NCI-H1048 (cell line): Measurements from ENCODE around the gene CLDN14.
"Not testable (repeated sequence)": the region's sequence is repeated elsewhere in the genome, so short reads cannot be mapped to it uniquely, and the experiment has no call there.

Source experiments
- DNase-seq: peaks from one replicate; lab custom pipeline; 2025; lab: John Stamatoyannopoulos, UW

CLDN14 gene

DNA sequence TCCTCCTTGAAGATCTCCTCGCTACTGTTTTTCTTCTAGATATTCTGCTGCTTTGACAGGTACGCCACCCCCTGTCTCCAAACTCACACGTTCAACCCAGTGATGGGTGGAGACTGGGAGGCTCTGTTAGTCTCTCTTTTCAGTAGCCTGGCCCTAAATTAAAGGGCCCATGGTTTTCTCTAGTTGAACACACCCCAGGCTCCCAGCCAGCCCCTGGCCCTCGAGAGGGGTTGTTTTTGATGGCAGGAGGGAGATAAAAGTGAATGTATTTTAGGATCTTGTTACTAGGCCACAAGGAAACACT is 21.6 kb upstream of the CLDN14 start:
- no peak for DNase-seq

DNA sequence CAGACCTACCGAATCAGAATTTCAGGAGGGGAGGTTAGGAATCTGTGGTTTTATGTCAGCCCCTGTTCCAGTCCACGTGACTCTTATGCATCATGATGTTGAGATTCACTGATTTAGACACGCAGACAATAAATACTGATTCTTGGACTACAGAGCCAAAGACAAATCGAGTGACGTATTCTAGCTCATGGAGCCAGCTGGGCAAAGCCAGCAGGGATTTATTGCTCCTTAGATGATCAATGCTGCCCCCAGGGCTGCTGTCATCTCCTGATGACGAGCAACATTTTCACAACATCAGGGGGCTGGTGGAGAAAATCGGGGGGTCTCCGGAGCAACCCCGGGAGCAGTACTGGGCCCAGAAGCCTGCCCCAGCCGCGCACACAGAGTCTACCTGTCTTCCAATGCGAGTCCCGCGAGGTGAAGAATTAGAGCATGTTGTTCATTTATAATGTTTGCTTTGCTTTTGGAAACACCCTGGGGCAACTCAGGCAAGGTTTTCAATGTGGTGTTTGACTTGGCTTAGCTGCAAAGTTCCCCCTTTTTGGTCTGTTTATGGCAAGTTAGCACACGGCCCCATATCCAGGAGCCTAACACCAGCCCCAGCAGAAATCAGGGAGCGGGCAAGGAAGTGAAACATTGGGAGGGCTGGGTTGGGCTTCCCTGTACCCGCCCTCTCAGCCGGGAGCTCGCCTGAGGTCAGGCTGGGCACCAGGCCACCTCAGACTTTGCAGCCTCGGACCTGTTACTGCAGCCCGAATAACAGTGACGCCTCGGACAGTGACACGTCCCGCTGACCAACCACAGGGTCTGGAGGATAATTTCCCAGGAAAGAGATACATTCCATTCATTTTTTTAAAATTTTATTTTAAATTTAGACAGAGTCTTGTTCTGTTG is 19.9 kb upstream of the CLDN14 start:
- no peak for DNase-seq

DNA sequence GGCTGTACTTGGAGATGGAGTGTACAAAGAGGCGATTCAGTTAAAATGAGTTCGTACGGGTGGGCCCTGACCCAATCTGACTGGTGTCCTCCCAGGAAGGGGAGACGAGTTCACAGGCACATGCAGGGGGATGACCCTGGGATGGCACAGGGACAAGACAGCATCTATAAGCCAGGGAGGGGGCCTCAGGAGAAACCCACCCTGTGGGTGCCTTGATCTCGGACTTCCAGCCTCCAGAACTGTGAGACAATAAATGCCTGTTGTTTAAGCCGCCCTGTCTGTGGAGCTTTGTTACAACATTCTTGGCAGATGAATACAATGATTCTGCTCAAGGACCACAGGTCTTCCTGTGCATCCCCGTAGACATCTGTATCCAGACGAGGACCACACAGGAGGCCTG is 14.6 kb upstream of the CLDN14 start:
- DNase-seq, result no peak

DNA sequence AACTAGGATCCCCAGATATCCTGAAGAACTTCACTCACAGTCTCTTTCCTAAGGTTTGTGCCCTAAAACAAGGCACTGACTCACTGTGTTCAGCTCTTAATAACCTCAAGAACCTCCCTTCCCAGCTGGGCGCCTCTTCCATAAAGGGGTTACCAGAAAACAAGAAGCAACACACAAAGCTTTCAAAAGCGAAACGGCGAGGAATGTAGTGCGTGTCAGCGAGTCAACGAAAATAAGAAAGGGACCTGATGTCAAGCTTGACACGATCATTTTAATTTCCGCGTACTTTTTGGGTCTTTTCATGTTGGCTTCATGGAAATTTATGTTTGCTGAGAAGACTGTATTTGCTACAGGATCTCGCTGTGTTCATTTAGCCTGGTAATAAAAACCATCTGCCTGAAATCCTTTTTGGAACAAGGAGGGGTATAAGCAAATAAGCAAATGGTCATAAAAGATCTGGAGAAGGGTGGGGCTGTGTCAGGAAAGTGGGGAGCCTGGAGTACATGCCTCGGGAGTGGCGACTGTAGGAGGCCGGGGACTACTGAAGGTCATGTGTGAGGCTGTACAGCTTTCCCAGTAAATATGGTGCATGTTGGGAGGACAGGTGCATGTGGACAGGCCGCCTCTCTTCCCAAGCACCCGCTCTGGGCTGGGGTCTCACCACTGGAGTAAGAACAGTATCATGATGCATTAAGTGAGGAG is 11.4 kb upstream of the CLDN14 start:
- DNase-seq, result no peak

DNA sequence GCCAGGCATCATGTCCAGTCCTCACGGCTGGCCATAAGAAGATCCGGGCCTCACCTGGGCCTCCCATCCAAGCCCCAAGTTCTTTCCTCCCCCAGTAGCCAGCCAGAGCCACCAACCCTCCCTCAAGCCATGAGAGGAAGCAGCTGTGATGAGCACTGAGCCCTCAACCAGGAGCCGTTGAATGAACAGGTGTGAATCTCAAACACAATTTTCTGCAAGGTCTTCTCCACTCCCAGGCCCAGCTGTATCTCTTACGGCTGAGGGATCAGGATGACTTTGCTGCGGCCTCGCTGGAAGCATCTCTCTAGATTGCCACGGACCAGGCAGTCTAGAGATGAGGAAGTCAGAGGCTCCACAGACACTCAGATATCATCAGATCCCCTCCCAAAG is 9.8 kb upstream of the CLDN14 start:
- DNase-seq, result no peak

DNA sequence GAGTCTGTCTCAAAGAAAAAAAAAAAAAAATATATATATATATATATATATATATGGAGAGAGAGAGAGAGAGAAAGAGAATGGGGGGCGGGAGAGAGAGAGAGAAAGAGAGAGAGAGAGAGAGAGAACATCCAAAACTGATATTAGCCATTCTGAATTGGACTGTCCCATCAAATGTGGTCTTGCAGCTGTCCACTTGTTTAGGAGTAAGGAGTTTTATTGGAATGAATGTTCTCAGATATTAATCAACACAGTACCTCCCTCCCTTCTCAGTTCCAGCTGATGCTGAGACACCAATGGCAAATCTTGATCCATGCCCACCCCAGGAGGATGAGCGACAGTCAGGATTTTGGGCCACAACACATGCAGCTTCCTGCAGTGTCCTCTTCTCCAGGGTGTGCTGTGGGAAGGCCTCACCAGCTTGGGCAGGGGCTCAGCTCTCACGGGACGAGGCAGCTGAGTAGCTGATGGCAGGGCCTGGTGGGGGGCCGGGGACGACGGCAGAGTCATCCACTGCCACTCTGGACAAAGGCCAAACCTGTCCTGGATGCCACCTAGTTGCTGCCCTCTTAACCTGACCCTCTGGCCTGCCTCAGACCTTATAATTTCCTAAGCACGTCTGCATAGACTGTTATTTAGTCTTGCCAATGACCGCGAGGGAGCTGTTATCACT is 9.3 kb upstream of the CLDN14 start:
- DNase-seq, result no peak

DNA sequence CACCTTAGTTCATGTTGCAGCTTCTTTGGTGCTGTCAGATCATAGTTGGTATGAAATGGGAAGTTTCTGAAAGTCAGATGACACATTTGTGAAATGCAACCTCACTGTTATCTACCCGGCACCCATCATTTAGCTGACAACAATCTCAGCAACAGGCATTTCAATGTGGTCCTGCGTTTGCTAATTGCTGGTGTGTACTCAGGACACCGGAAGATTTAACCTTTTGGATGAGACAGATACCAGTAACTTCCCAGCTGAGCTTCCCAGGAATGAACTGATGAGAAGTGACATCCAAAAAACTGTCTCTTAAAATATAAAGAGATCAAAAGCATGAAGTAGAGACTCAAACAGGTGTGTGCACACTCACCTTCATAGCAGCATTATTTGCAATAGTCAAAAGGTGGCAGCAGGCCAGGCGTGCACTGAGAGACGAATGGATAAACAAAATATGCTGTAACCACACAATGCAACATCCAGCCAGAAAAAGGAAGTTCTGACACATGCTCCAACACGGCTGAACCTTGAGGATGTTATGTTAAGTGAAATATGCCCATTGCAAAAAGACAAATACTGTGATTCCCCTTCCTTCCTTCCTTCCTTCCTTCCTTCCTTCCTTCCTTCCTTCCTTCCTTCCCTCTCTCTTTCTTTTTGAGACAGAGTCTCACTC is 7.9 kb upstream of the CLDN14 start:
- DNase-seq, result no peak

DNA sequence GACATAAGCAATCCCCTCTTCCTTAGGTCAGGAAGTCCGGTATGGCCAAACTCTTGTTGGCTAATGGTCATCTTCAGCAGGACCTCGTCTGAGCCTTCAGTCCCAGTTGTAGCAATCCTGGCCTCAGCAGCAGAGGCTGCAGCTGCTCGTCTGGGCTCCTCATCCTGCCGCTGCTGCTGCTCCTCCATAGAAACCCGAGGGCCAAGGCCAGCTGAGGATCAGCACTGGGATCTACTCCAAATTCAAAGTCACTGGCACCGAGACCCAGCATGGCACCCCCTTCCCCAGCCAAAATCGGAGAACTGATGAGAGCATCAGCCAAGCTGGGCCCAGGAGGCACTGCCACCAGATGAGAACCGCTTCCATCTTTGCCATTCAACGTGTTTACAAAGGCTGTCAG is 6.3 kb upstream of the CLDN14 start:
- DNase-seq, result no peak

DNA sequence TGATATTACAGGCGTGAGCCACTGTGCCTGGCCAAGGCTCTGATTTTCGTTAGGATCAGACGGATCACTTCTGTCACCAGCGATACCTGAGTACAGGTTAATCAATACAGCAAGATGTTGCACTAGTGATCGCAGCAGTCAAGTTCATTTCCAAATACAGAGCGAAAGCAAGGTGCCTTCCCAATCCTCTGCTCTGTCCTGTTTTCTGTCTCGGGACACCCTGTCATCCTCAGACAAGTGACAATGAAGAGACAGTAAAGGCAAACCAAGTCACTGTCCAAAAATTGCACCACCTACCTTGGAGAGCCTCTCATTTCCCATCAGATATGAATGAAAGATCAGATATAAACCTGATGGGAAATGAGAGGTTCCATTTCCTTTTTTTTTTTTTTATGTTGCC is 5.6 kb upstream of the CLDN14 start:
- no peak for DNase-seq

DNA sequence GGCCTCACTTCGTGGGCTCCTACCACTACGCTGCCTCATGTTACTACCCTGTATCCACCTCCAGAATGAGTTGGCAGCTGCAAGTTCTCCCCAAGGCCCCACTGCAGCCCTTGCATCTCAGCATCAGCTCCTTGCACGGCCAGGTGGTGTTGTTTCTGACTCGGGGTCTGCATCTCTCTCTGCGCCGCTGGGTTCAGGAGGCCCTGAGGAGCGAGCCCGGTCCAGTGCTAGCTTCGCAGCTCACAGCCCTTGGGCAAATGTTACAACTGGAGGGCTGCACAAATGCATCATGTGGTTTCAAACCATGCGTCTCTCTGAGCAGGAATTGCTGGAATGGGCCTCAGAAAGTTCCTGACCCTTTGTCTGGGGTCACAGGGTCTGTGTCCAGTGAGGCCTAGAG is 3.2 kb upstream of the CLDN14 start:
- no peak for DNase-seq

DNA sequence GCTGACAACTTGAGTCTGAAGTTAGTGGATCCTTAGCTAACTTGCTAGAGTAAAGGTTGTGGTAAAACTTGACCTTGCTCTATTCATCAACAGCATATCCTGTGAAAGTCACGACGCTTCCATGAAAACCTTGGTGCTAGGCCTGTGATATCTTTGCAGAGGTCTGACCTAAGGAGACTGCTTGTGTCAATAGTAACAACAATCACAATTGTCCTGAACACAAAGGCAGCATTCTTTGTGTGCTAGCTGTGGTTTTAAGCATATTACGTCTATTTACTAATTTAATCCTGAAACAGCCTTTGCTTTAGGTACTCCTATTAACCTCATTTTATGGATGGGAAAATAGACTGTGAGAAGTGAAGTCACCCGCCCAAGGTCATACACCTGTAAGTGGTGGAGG is 2.8 kb upstream of the CLDN14 start:
- DNase-seq, result no peak

DNA sequence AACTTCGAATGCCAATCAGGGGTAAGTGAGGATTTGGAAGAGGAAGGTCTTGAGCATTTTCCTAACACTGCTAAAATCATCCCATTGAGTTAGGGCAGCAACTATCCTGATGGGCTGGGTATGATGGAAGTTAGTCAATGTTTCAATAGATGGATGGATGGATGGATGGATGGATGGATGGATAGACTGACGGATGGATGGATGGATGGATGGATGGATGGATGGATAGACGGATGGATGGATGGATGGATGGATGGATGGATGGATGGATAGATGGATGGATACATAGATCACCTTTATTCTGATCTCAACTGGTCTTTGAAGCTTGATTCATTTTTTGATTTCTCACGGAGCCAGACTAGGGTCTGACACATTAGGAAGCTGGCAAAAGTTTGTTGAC is 2.3 kb upstream of the CLDN14 start:
- no peak for DNase-seq

DNA sequence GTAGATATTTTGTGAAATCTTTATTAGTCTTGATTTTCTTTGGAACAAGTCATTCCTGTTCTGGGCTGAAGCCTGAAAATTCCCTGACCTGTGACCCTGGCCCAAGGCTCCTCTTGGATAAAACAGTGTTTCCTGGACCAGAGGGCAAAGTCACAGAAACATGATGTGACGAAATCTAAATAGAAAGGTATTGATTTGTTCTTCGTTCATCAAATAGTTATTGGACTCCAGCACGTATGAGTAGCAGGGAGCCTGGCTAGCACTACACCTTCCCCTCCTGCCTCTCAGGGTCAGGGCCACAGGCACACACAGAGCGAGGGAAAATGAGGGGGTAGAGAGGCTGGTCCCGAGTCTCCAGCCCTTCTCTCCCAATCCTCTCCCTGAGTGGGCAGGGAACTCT is 1.7 kb upstream of the CLDN14 start:
- DNase-seq, result no peak

DNA sequence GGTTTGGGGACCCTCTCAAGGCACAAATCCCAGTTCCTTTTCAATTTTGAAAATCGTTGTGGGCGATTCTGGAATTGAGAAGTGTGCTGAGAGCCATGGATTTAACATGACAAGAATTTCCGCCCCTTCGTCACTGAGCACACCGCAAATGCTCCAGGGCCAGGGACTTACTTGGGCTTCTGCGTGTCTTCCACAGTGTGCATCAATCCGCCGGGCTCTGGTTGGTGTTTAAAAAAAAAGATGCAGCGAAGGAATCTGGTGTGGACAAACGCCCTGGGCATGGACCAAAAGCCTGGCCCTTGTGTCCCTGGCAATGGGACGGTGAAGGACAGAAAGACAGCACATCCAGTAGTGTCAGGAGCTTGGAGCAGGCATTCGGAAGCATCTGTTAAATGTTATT is 696 bp upstream of the CLDN14 start:
- no peak for DNase-seq

DNA sequence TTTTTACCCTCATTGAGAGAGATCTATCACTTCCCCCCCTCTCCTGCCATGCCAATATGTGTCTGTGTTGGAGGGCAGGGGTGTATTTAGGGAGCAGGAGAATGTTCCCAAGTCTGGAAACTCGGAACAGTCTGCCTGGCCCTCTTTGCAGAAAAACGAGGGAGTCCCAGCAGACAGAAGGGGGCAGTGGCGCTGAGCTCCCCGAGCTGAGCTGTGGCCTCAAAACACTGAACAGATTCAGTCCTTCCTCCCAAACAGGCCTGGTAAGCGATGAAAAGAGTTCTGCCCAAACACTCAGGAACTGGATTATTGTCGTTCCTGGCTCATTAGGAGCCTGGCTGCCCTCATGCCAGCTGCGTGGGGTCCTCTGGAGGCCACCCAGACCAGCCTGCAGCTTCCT is 981 bp downstream of the CLDN14 start:
- DNase-seq, result no peak

DNA sequence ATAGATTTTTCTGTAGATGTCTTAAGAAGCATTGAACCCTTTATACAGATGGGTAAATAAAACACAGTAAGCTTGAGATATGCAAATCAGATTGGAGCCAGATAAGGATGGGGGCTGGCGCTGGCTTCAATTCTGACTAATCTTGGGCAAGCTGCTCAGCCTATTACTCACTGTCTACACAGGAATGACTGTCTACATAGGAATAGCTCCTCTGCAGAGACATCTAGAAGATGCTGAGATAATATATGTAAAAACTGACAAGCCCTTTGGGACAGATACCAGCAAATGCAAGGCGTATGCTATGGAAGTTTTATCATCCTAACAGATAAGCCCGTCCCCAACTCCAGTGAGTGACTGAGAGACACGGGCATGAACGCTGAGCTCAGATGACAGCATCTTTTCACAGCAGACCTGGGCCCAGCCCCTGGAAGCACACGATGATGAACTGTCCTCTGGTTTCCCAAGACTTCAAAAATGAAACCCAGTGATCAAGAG is 1.7 kb downstream of the CLDN14 start:
- DNase-seq, result no peak

DNA sequence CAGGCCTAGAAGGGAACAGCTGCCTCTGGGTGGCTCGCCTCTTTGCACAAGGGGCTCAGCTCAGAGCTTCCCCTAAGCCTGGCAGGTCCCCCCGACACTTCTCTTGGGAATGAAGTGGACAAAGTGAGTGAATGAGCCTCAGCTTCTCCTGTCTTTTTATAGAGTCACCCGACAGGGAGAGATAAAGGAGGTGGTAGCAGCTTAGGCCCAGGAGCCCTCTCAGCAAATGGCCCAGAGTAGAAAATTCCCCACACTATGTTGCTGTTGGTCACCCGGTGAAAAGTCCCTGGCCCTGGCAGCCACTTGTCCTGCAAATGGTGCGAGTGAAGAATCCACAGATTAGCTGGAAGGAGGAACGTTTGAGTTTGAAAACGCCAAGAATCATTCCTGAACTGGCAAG is 2.4 kb downstream of the CLDN14 start:
- no peak for DNase-seq

DNA sequence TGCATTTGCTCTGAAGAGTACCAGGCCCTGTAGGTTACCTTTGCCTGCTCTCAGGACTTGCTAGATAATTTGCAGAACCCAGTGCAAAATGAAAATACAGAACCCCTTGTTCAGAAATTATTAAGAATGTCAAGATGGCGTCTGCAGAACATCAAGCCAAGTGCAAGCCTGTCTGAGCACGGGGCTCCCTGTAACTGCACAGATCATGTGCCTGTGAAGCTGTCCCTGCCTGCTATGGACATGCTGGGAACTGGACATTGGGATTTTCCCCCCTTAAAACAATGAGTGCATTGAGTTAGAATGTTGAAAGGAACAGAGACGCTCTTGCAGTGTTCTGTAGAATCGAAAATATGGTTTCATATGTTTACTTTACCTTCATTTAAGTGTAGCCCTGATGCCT is 2.9 kb downstream of the CLDN14 start:
- no peak for DNase-seq

DNA sequence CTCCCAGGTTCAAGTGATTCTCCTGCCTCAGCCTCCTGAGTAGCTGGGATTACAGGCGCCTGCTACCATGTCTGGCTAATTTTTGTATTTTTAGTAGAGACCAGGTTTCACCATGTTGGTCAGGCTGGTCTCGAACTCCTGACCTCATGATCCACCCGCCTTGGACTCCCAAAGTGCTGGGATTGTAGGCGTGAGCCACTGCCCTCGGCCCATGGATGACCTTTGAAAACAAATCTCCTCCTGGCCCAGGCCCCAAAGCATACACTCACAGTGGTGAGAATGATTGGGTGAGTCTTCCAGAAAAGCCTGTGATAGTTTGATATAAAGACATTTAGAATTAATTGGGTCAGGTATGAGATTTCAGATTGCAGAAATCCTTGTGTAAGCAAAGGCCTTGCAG is 3.4 kb downstream of the CLDN14 start:
- not testable (repeated sequence) for DNase-seq

DNA sequence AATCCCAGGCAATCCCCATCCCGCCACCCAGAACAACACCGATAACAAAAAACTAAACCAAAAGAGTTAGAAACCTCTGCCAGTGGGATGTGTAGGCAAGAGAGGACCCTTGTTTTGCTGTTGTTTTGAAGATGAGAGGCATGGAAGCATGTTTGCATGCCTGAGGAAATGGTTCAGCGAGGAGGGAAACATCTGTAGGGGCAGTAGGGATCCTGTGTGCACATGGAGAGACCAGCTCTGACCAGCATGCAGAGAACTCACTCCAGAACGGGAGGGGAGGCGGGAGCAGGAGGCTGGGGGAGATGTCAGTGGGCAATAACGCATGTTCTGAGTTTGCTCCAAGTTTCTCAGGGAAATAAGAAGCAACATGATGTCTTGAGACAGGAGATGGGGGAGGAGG is 5.3 kb downstream of the CLDN14 start:
- no peak for DNase-seq

DNA sequence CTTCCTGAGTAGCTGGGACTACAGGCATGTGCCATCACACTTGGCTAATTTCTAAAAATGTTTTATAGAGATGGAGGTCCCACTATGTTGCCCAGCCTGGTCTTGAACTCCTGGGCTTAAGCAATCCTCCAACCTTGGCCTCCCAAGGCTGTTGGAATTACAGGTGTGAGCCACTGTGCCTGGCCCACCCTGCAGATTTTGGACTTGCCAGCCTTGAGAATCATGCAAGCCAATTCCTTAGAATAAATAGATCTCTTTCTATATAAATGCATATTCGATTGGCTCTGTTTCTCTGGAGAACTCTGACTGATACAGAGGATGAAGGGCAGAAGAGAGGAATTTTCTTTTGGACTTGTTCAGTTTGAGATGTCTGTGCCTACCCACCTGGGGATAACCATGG is 6.7 kb downstream of the CLDN14 start:
- no peak for DNase-seq

DNA sequence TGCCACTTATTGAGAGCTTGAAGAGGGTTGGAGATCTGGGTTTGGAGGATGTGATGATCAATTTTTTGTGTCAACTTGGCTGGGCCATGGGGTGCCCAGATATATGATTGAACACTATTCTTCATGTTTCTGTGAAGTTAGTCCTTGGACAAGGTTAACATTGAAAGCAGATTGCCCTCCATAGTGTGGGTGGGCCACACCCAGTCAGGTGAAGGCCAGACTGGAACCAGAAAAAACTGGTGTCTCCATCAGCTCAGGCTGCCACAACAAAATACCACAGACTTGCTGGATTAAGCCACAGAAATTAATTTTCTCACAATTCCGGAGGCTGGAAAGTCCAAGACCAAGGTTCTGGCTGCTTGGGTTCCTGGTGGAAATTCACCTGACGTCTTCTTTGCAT is 7.5 kb downstream of the CLDN14 start:
- DNase-seq, result no peak
